ENCODE data around the gene TMBIM1. TPM values are rescaled to one million over a fixed set of nuclear protein-coding genes. Genes with fewer than 3 reads are reported as not detected.
A peak's percentile ranks its signal among the peaks of the same experiment; 100 is the strongest.

The TMBIM1 gene
- total RNA-seq, 6 donors from 2014 or later: 112 to 359 (median 236) TPM

DNA sequence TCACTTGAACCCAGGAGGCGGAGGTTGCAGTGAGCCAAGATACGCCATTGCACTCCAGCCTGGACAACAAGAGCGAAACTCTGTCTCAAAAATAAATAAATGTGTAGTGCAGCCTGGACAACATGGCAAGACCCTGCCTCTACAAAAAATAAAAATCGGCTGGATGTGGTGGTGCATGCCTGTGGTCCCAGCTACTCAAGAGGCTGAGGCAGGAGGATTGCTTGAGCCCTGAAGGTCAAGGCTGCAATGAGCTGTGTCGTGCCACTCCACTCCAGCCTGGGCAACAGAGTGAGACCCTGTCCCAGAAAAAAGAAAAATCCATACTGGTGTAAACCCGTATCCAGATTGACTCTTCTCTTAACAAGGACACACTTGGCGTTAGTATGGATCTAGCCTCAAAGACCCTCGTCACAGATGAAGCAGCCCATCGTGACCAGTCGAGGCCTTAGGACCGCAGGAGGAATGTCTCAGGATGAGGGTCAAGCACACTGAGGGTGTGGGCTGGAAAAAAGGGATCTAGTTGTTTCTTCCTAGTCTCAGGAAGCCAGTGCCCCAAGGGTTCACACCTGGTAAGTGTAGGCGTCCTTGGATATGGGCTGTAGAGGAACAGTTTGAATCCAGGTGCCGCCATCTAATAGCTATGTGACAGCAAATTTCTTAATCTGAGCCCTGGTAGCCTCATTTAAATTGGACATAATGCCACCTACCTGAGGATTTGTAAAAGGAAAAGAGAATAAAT is 35.5 kb downstream of the TMBIM1 start:
- no peak for DNase-seq
- H3K4me1 ChIP-seq: peaks cover 40 to 50% (median 44%) of the 10 kb centered on the region in 4 donors
- 93 to 96% methylated on average over 13 of the region's 13 CpGs for WGBS, 2 donors
- TF ChIP-seq EP300 (IDR thresholded peaks at IDR 0.05) (no peak), POLR2AphosphoS5 (IDR thresholded peaks at IDR 0.05) (no peak), POLR2A (IDR thresholded peaks at IDR 0.05) (no peak)
- TF ChIP-seq, protein P1, sequence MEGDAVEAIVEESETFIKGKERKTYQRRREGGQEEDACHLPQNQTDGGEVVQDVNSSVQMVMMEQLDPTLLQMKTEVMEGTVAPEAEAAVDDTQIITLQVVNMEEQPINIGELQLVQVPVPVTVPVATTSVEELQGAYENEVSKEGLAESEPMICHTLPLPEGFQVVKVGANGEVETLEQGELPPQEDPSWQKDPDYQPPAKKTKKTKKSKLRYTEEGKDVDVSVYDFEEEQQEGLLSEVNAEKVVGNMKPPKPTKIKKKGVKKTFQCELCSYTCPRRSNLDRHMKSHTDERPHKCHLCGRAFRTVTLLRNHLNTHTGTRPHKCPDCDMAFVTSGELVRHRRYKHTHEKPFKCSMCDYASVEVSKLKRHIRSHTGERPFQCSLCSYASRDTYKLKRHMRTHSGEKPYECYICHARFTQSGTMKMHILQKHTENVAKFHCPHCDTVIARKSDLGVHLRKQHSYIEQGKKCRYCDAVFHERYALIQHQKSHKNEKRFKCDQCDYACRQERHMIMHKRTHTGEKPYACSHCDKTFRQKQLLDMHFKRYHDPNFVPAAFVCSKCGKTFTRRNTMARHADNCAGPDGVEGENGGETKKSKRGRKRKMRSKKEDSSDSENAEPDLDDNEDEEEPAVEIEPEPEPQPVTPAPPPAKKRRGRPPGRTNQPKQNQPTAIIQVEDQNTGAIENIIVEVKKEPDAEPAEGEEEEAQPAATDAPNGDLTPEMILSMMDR (IDR thresholded peaks at IDR 0.05): no peak
- no peak overlapping the region for H3K4me3 ChIP-seq
- H3K27ac ChIP-seq: peak overlapping the region in 3 of 4 donors; percentile 6 to 80 (median 64)
- no peak for ATAC-seq (ENCODE audit: low FRiP score in 2 of 2)
- H3K9me3 ChIP-seq: no peaks in the 10 kb centered on the region
- H3K36me3 ChIP-seq: peaks cover 19 to 53% (median 46%) of the 10 kb centered on the region in 4 donors
- no peaks in the 10 kb centered on the region for H3K27me3 ChIP-seq

DNA sequence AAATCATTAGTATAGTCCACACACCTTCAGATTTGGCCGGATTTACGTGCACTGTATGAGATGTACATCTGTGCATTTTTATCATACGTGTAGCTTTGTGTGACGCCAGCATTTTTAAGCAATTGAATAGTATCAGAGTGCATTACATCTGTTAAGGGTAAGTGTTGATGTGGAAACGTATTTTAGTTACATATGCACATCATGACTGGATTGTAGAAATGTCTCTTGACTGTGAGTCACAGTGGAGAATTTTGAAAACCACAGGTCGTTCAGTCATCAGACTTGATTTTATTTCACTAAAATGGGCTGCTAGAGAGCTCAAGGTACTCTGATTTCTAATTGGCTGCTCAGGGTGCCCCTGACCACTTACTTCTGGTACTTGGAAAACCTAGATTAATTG is 36.9 kb downstream of the TMBIM1 start:
- TF ChIP-seq POLR2A (IDR thresholded peaks at IDR 0.05) (no peak), EP300 (IDR thresholded peaks at IDR 0.05) (no peak), POLR2AphosphoS5 (IDR thresholded peaks at IDR 0.05) (no peak)
- TF ChIP-seq, protein P1 (IDR thresholded peaks at IDR 0.05): no peak
- Histone ChIP-seq H3K9me3 (no peaks in the 10 kb centered on the region), H3K27me3 (no peaks in the 10 kb centered on the region), H3K4me1 (peaks cover 28 to 37% (median 33%) of the 10 kb centered on the region in 4 donors), H3K4me3 (no peak overlapping the region), H3K27ac (peak overlapping the region in 1 of 4 donors; percentile 1), H3K36me3 (peaks cover 32 to 67% (median 60%) of the 10 kb centered on the region in 4 donors)
- no peak for DNase-seq
- WGBS, 2 donors: 79 to 86% methylated on average over 6 of the region's 6 CpGs
- ATAC-seq (ENCODE audit: low FRiP score in 2 of 2): no peak

DNA sequence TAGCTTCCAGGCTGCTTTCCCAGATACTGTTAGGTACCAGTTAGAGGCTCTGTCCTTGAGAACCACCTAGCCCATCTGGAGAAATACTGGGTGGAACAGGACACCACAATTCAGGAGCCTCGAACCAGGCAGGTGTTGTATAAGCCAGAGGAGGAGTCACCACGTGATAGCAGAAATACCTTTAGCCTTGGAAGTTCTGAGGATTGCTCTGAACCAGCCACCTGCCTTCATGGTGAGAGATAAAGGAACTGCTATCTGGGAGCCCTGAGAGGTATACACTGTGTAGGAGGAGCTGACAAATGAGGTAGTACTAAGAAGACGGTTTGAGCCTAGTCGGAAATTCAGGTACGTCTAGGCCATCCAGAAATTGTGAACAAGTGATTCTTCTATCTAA is 39.1 kb downstream of the TMBIM1 start:
- H3K4me1 ChIP-seq: peaks cover 6 to 15% (median 11%) of the 10 kb centered on the region in 4 donors
- no peak overlapping the region for H3K27ac ChIP-seq
- ATAC-seq (ENCODE audit: low FRiP score in 2 of 2): no peak
- no peak overlapping the region for H3K4me3 ChIP-seq
- DNase-seq: no peak
- H3K36me3 ChIP-seq: peaks cover 54 to 89% (median 82%) of the 10 kb centered on the region in 4 donors
- WGBS, 2 donors: 87% methylated on average over 4 to 5 of the region's 5 CpGs
- no peaks in the 10 kb centered on the region for H3K27me3 ChIP-seq
- no peaks in the 10 kb centered on the region for H3K9me3 ChIP-seq
- TF ChIP-seq, protein P1 (IDR thresholded peaks at IDR 0.05): no peak
- TF ChIP-seq EP300 (IDR thresholded peaks at IDR 0.05) (no peak), POLR2AphosphoS5 (IDR thresholded peaks at IDR 0.05) (no peak), POLR2A (IDR thresholded peaks at IDR 0.05) (no peak)

DNA sequence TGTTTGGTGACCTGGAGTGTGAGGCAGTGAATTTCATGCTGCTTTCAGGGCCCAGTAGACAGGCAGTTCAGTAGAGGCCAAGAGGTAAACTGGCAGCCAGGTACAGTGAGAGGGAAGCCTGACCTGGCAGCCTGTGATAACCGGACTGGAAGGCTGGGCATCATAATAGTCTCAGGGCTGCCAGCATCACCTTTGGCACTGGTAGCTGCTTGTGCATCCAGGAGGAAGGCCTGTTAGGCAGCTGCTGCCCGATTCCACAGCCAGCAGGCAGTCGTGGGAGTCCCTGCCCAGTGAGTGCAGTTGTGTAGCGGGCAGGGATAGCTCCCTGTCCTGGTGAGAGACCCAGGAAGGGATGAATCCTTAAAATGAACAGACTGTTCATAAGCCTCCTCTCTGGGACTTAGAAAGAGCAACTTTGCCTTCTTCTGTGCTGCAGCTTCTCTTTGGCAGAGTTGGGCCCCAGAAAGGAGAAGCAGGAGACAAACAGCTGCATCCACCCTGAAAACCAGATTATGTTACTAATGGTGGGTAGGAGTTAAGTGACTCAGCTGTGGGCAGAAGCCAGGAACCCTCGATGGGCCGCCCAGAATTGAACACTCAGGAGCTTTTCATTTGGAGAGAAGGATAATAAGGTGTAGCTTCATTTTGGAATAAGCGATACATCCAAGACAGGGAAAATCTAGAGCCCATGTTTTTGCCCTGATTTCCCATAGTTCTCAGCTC is 39.6 kb downstream of the TMBIM1 start:
- Histone ChIP-seq H3K27ac (peak overlapping the region in 1 of 4 donors; percentile 13), H3K9me3 (no peaks in the 10 kb centered on the region), H3K4me3 (no peak overlapping the region), H3K4me1 (peaks cover 4 to 12% (median 8%) of the 10 kb centered on the region in 4 donors), H3K27me3 (no peaks in the 10 kb centered on the region), H3K36me3 (peaks cover 59 to 94% (median 87%) of the 10 kb centered on the region in 4 donors)
- ATAC-seq (ENCODE audit: low FRiP score in 2 of 2) (peak in 1 of 2 donors; percentile 48), DNase-seq (no peak)
- WGBS, 2 donors: 82 to 83% methylated on average over 6 to 7 of the region's 7 CpGs
- TF ChIP-seq POLR2A (IDR thresholded peaks at IDR 0.05) (no peak), POLR2AphosphoS5 (IDR thresholded peaks at IDR 0.05) (no peak)
- TF ChIP-seq, protein P1 (IDR thresholded peaks at IDR 0.05): no peak
